Measurements from ENCODE around the gene TNFAIP3.

Gene TNFAIP3

GRCh38 chr6:137927777-137928218 is 60.7 kb downstream of the TNFAIP3 start:
- peak overlapping the region; percentile 40 for H3K4me3 ChIP-seq (ENCODE audit: low read depth, low read length)
- TF ChIP-seq MAX (IDR thresholded peaks at IDR 0.05; ENCODE audit: low read depth, low read length) (peak; percentile 95), POLR2A (IDR thresholded peaks at IDR 0.05; ENCODE audit: extremely low read depth, insufficient read length) (no peak), MYC (IDR thresholded peaks at IDR 0.05; ENCODE audit: low read depth, low read length) (peak; percentile 95)
- DNase-seq (ENCODE audit: low read depth): peak; percentile 97

- H3K4me3 ChIP-seq (ENCODE audit: low read depth, low read length): peak overlapping the region; percentile 40
- DNase-seq (ENCODE audit: low read depth): peak; percentile 85
- TF ChIP-seq POLR2A (IDR thresholded peaks at IDR 0.05; ENCODE audit: extremely low read depth, insufficient read length) (no peak), CTCF (IDR thresholded peaks at IDR 0.05; ENCODE audit: low read depth, low read length) (no peak), MYC (IDR thresholded peaks at IDR 0.05; ENCODE audit: low read depth, low read length) (no peak), MAX (IDR thresholded peaks at IDR 0.05; ENCODE audit: low read depth, low read length) (no peak)
Observed at GRCh38 chr6:137928286-137928685, 61.2 kb downstream of the TNFAIP3 start.

- no peak overlapping the region for H3K4me3 ChIP-seq (ENCODE audit: low read depth, low read length)
- no peak for DNase-seq (ENCODE audit: low read depth)
- TF ChIP-seq MAX (IDR thresholded peaks at IDR 0.05; ENCODE audit: low read depth, low read length) (no peak), MYC (IDR thresholded peaks at IDR 0.05; ENCODE audit: low read depth, low read length) (no peak), CTCF (IDR thresholded peaks at IDR 0.05; ENCODE audit: low read depth, low read length) (no peak), POLR2A (IDR thresholded peaks at IDR 0.05; ENCODE audit: extremely low read depth, insufficient read length) (no peak)
Observed at GRCh38 chr6:137931849-137932465, 64.9 kb downstream of the TNFAIP3 start.

Measured in NB4 (cell line).